ENCODE results near the gene IQSEC1. TPM values are rescaled to one million over a fixed set of nuclear protein-coding genes. Genes with fewer than 3 reads are reported as not detected.

Gene IQSEC1
- total RNA-seq = 100 to 1,000 TPM in 1 of 5 experiments, 10 to 100 TPM in 4; 51.8 to 163 (median 79.5) TPM
- polyA plus RNA-seq = 10 to 100 TPM; 21.1 to 38.8 TPM
- 84.8 reads per million, percentile 81 among the genes with 10 or more reads in this experiment for total RNA-seq

DNA sequence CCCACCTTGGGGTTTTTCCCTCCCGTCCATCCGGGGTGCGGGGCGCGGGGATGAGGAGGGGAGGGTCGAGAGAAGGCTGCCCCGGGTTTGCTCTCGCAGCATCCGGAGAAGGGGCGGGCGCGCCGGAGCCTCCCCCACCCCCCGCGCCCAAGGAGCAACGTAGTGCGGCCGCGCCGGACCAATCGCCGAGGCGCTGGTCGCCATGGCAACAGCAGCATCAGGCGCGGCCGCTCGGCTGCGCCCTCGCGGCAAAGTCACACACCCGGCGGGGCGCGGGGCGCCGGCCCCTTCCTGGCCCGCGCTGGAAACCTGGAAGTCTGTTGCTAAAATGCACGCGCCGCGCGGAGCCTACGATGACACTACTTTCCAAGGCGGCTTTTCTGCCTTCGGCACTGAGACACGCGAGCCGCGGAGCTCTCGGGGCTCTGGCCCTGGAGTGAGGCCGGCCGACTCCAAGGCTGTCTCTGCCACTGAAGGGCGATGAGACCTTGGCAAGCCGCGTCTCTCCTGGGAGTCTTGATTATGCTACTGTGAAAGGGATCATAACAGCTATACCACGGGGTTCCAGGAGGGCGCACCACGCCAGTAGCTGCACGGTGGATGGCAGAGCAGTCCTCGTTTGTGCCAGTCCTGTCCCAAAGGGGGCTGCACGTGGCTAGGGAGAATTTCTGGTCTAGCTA is at the start of gene IQSEC1:
Gene IQSEC1 (minus strand): TSS at position 104 of the 680 bp plus-strand sequence. CDS start 415 bp downstream, outside the sequence.
- no peaks in the 10 kb centered on the region for H3K36me3 ChIP-seq (ENCODE audit: control insufficient read depth in 2 of 3, insufficient read depth in 3 of 3, low read length in 3 of 3)
- H3K27me3 ChIP-seq (ENCODE audit: control insufficient read depth in 2 of 2, insufficient read depth in 2 of 2, low read length in 2 of 2) = peaks cover 0 to 3% of the 10 kb centered on the region in 2 donors
- H3K36me3 Mint-ChIP-seq = peaks cover 0 to 3% (median 0%) of the 10 kb centered on the region in 5 donors
- ATAC-seq = peak; percentile 80
- H3K27ac ChIP-seq (ENCODE audit: low read depth, low read length) = no peak within 1 kb of the TSS
- POLR2A ChIA-PET = interaction anchor here (0.6 kb wide), 1 partner anchor 38 kb away, joined by 3 read pairs; no protein-coding TSS in a partner anchor
- H3K4me3 Mint-ChIP-seq = peak within 1 kb of the TSS; percentile 59 to 86 (median 77)
- peaks cover 8 to 45% (median 12%) of the 10 kb centered on the region in 5 donors for H3K27me3 Mint-ChIP-seq
- peak; percentile 15 to 70 (median 51) for DNase-seq
- CTCF ChIA-PET = interaction anchor here (0.8 kb wide), 1 partner anchor 18 kb away, joined by 4 read pairs; no protein-coding TSS in a partner anchor
- H3K4me1 Mint-ChIP-seq = peaks cover 18 to 46% (median 39%) of the 10 kb centered on the region in 7 donors
- H3K27ac Mint-ChIP-seq = peak within 1 kb of the TSS in 6 of 9 donors; percentile 36 to 77 (median 60)
- H3K4me3 ChIP-seq (ENCODE audit: low read length) = peak within 1 kb of the TSS; percentile 53
- peaks cover 0 to 3% (median 0%) of the 10 kb centered on the region in 11 donors for H3K9me3 Mint-ChIP-seq
- no peaks in the 10 kb centered on the region for H3K9me3 ChIP-seq (ENCODE audit: control insufficient read depth in 2 of 3, low read length in 3 of 3)
- peaks cover 28 to 35% of the 10 kb centered on the region in 2 donors for H3K4me1 ChIP-seq (ENCODE audit: control insufficient read depth in 2 of 2, insufficient read depth in 2 of 2, low read length in 2 of 2)
- intact Hi-C loops (cut with micrococcal nuclease) = loop anchor here in 1 of 2 donors (1.0 to 10.0 kb wide), 3 partner anchors 79 to 1051 kb away; partner anchors contain the start of genes CHCHD4, NUP210 and TMEM43

DNA sequence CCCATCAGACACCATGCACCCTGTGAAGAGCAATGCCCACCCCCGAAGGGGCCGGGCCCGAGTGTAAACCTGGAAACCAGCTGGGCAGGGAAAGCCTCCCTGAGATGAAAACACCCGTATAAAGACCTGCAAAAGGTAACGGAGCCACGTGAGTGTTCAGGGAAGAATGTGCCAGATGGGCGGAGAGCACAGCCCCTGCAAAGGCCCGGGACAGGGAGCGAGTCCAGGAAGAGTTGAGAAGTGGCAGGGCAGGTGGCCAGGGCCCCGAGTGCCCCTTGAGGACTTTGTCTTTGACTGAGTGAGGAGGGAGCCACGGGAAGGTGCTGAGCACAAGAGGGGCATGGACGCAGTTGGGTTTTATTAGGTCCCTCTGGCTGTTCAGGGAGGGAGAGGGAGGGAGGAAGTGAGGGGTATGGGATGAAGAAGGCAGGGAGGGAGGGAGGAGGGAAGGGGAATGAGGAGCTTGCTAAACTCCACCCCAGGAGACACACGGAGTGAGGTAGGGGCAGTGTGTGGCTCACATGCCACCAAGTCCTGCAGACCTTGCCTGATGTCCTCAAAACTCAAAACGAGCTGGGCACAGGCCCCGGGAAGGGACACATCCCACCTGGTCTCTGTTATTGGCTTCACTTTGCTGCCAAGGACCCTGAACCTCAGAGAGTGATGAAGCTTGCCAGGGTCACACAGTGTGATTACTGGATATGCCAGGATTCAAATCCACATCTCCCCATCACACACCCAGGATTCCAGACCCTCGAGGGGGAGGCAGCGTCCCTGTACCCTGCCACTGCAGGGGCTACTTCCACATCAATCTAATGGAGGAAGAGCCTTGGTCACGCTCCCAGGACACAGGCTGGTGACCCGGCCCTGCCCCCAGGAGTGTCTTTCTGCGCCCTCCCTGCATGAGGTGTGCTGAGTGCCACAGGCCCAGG is 49.1 kb upstream of the IQSEC1 start:
- Mint-ChIP-seq H3K4me1 (no peaks in the 10 kb centered on the region), H3K27ac (no peak overlapping the region), H3K4me3 (no peak overlapping the region), H3K36me3 (no peaks in the 10 kb centered on the region), H3K9me3 (no peaks in the 10 kb centered on the region), H3K27me3 (peaks cover 0 to 5% (median 0%) of the 10 kb centered on the region in 5 donors)
- H3K36me3 ChIP-seq (ENCODE audit: control insufficient read depth in 2 of 3, insufficient read depth in 3 of 3, low read length in 3 of 3) = no peaks in the 10 kb centered on the region
- H3K9me3 ChIP-seq (ENCODE audit: control insufficient read depth in 2 of 3, low read length in 3 of 3) = no peaks in the 10 kb centered on the region
- no peaks in the 10 kb centered on the region for H3K27me3 ChIP-seq (ENCODE audit: control insufficient read depth in 2 of 2, insufficient read depth in 2 of 2, low read length in 2 of 2)
- no peak for DNase-seq
- ChIA-PET CTCF (no interaction called here), POLR2A (no interaction called here)
- no peaks in the 10 kb centered on the region for H3K4me1 ChIP-seq (ENCODE audit: control insufficient read depth in 2 of 2, insufficient read depth in 2 of 2, low read length in 2 of 2)
- intact Hi-C loops (cut with micrococcal nuclease) = no loop called here
- no peak overlapping the region for H3K27ac ChIP-seq (ENCODE audit: low read depth, low read length)
- no peak for ATAC-seq
- H3K4me3 ChIP-seq (ENCODE audit: low read length) = no peak overlapping the region

DNA sequence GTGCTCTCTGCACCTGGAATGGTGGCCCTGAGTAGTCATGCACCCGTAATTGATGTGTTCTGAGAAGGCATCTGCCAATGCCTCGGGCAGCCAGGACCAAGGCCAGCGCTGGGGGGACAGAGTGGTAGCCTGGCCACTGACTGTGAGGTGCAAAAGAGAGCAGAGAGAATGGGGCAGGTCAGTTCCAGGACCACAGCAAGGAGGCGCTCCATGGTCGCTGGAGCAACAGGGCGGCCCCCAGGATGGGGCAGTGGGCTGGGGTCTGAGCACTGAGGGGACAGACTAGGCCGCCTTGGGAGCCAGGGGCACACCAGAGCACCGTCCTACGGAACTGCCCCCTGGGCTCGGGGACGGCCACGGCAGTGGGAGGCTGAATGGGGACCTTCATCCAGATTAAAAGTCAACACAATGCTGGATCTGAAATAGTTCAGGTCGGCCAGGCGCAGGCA is 48.3 kb upstream of the IQSEC1 start:
- Mint-ChIP-seq H3K27ac (no peak overlapping the region), H3K9me3 (no peaks in the 10 kb centered on the region), H3K27me3 (peaks cover 0 to 5% (median 0%) of the 10 kb centered on the region in 5 donors), H3K4me3 (no peak overlapping the region), H3K4me1 (no peaks in the 10 kb centered on the region), H3K36me3 (no peaks in the 10 kb centered on the region)
- intact Hi-C loops (cut with micrococcal nuclease) = no loop called here
- ChIA-PET CTCF (no interaction called here), POLR2A (no interaction called here)
- Histone ChIP-seq H3K4me1 (ENCODE audit: control insufficient read depth in 2 of 2, insufficient read depth in 2 of 2, low read length in 2 of 2) (no peaks in the 10 kb centered on the region), H3K9me3 (ENCODE audit: control insufficient read depth in 2 of 3, low read length in 3 of 3) (no peaks in the 10 kb centered on the region), H3K27me3 (ENCODE audit: control insufficient read depth in 2 of 2, insufficient read depth in 2 of 2, low read length in 2 of 2) (no peaks in the 10 kb centered on the region), H3K4me3 (ENCODE audit: low read length) (no peak overlapping the region), H3K36me3 (ENCODE audit: control insufficient read depth in 2 of 3, insufficient read depth in 3 of 3, low read length in 3 of 3) (no peaks in the 10 kb centered on the region), H3K27ac (ENCODE audit: low read depth, low read length) (no peak overlapping the region)
- DNase-seq (no peak), ATAC-seq (no peak)

DNA sequence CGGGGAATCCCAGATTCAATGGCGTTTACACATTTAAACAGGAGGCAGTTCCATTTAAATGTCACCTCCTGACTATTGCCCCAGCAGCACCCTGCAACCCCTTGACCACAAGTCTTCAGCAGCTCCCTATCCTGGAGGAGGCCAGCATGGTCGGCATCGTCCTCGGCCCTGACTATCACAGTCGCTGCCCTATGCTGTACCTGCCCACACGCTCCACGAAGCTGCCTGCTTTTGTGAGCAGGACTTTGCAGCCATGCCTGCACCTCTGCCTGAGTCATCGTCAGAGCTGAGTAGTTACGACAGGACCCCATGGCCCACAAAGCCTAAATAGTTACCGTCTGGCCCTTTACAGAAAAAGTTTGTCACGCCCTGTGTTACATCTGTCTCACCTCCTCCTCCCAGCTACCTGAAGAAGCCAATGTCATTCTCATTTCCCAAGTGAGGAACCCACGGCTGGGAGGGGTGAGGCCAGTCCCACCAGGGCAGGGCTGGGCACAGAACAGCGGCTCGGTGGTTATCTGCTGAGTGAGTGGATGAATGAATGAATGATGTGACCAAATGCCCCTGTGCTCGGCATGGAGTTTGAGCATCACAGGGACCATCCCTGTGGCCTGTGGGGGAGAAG is 47.8 kb upstream of the IQSEC1 start:
- no peak for ATAC-seq
- Mint-ChIP-seq H3K27ac (no peak overlapping the region), H3K4me1 (no peaks in the 10 kb centered on the region), H3K27me3 (peaks cover 0 to 5% (median 0%) of the 10 kb centered on the region in 5 donors), H3K9me3 (no peaks in the 10 kb centered on the region), H3K4me3 (no peak overlapping the region), H3K36me3 (no peaks in the 10 kb centered on the region)
- CTCF ChIA-PET = no interaction called here
- Histone ChIP-seq H3K27me3 (ENCODE audit: control insufficient read depth in 2 of 2, insufficient read depth in 2 of 2, low read length in 2 of 2) (no peaks in the 10 kb centered on the region), H3K27ac (ENCODE audit: low read depth, low read length) (no peak overlapping the region), H3K4me3 (ENCODE audit: low read length) (no peak overlapping the region), H3K36me3 (ENCODE audit: control insufficient read depth in 2 of 3, insufficient read depth in 3 of 3, low read length in 3 of 3) (no peaks in the 10 kb centered on the region), H3K9me3 (ENCODE audit: control insufficient read depth in 2 of 3, low read length in 3 of 3) (no peaks in the 10 kb centered on the region), H3K4me1 (ENCODE audit: control insufficient read depth in 2 of 2, insufficient read depth in 2 of 2, low read length in 2 of 2) (no peaks in the 10 kb centered on the region)
- intact Hi-C loops (cut with micrococcal nuclease) = no loop called here
- POLR2A ChIA-PET = no interaction called here
- DNase-seq = no peak

DNA sequence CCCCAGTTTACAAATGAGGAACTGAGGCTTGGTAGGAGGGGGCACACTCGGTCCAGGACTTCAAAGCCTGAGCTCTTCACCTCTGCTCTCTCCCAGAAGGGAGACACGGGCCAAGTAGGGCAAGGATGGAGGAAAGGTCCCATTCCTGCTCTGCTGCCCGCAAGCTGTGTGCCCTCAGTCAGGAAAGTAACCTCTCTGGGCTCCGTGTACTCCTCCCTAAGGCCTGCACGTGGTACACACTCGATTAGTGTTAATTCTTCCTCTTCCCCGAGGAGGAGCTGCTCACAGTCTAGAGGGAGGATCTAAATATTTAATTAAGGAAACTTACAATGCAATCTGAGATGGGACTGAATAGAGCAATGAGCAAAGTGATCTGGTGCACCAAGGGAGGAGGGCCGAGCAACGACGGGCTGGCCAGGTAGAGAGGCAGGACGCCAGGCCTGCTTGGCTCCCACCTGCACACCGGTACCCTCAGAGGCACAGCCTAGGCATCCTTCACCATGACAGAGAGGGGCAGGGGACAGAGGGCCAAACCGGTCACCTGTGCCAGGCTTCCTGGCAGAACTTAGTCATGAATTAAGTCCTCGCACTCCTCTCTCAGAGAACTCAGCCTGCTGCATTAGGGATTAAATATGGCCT is 47.2 kb upstream of the IQSEC1 start:
- Histone ChIP-seq H3K36me3 (ENCODE audit: control insufficient read depth in 2 of 3, insufficient read depth in 3 of 3, low read length in 3 of 3) (no peaks in the 10 kb centered on the region), H3K4me1 (ENCODE audit: control insufficient read depth in 2 of 2, insufficient read depth in 2 of 2, low read length in 2 of 2) (no peaks in the 10 kb centered on the region), H3K27ac (ENCODE audit: low read depth, low read length) (no peak overlapping the region), H3K27me3 (ENCODE audit: control insufficient read depth in 2 of 2, insufficient read depth in 2 of 2, low read length in 2 of 2) (no peaks in the 10 kb centered on the region), H3K9me3 (ENCODE audit: control insufficient read depth in 2 of 3, low read length in 3 of 3) (no peaks in the 10 kb centered on the region), H3K4me3 (ENCODE audit: low read length) (no peak overlapping the region)
- ChIA-PET CTCF (no interaction called here), POLR2A (no interaction called here)
- ATAC-seq (no peak), DNase-seq (no peak)
- Mint-ChIP-seq H3K27me3 (peaks cover 0 to 5% (median 0%) of the 10 kb centered on the region in 5 donors), H3K4me3 (no peak overlapping the region), H3K9me3 (no peaks in the 10 kb centered on the region), H3K36me3 (no peaks in the 10 kb centered on the region), H3K27ac (no peak overlapping the region), H3K4me1 (no peaks in the 10 kb centered on the region)
- intact Hi-C loops (cut with micrococcal nuclease) = no loop called here

Measured in naive thymus-derived CD4-positive, alpha-beta T cell (primary cell).